ENCODE measurements around the gene NEK11.
"Not testable (repeated sequence)": the region's sequence is repeated elsewhere in the genome, so short reads cannot be mapped to it uniquely, and the experiment has no call there.

The NEK11 gene

DNA sequence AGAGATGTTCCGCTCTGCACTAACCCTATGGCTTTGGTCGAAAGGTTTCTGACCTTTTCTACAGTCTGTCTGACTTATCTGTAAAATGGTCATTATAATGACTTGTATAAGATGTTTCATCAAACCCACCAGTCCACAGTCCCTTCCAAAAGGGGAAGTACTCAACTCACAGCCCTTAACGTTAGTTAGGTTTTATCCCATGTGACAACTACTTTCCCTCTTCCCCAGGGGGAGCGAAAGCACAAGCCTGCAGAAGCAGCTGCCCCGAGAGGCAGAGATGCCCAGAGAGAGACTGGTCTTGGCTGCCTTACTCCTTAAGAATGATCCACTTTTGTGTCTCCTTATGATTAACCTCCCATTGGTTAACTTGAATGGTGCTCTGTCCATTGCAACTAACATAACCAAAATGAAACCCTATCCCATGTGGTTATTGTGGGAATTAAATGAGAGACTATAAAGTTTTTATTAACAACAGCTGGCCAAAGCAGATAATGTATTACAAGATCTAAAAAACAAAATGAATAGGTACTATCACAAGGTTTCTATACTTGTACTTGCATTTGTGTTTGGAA lies 6.5 kb upstream of the NEK11 start:
- H3K36me3 Mint-ChIP-seq (ENCODE audit: insufficient read depth) = peaks cover 40% of the 10 kb centered on the region
- H3K27me3 Mint-ChIP-seq = no peaks in the 10 kb centered on the region
- peak overlapping the region; percentile 30 to 62 for H3K27ac Mint-ChIP-seq
- peaks cover 38 to 48% of the 10 kb centered on the region in 2 donors for H3K4me1 Mint-ChIP-seq (ENCODE audit: low read depth in 2 of 2)
- H3K9me3 Mint-ChIP-seq = no peaks in the 10 kb centered on the region
- no peak for DNase-seq
- no peak for ATAC-seq (replicated peaks)
- peak overlapping the region in 1 of 2 donors; percentile 58 for H3K4me3 Mint-ChIP-seq

DNA sequence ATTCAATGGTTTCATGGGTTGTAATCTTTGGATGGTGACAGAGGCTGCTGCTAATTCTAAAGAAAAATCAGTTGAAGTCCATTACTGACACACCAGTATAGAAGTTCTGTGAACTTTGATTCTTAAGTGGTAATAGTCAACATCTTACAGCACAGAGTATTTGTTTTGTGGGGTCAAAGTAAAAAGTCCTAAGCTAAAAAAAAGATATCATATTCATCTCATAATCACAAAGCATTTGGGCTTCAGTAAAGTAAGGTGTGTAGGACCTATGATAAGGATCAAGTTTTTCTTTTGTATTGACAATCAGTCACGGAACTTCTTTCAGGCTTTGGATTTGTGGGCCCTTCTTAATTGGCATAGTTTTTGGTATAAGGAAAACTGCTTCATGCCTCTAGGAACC lies 1.1 kb upstream of the NEK11 start:
- no peak for ATAC-seq (replicated peaks)
- Mint-ChIP-seq H3K36me3 (ENCODE audit: insufficient read depth) (peaks cover 28% of the 10 kb centered on the region), H3K9me3 (no peaks in the 10 kb centered on the region), H3K27ac (peak overlapping the region; percentile 97 to 99), H3K4me1 (ENCODE audit: low read depth in 2 of 2) (peaks cover 37 to 48% of the 10 kb centered on the region in 2 donors), H3K27me3 (no peaks in the 10 kb centered on the region), H3K4me3 (peak overlapping the region; percentile 87 to 92)
- DNase-seq = no peak

DNA sequence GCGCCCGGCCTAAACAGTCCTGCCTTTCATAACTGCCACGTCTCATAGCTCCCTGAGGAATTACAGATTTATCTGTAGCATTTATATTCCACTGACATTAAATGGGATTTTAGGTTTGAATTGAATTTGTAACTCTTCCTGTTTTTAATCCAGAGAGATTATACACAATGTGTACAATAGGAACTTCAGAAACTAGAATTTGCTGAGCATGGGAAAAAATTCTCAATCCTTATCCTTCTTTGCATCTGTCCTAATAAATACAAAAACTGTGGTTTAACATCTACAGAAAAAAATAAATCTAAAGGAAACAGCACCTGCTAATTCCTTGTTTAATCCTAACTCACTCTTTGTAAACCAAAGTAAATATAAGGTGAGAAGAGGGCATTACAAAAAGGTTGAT lies 2.2 kb downstream of the NEK11 start:
- no peak for DNase-seq
- Mint-ChIP-seq H3K27ac (peak overlapping the region; percentile 35 to 80), H3K36me3 (ENCODE audit: insufficient read depth) (peaks cover 19% of the 10 kb centered on the region), H3K9me3 (no peaks in the 10 kb centered on the region), H3K4me3 (no peak overlapping the region), H3K4me1 (ENCODE audit: low read depth in 2 of 2) (peaks cover 21 to 29% of the 10 kb centered on the region in 2 donors), H3K27me3 (no peaks in the 10 kb centered on the region)
- ATAC-seq (replicated peaks) = no peak

DNA sequence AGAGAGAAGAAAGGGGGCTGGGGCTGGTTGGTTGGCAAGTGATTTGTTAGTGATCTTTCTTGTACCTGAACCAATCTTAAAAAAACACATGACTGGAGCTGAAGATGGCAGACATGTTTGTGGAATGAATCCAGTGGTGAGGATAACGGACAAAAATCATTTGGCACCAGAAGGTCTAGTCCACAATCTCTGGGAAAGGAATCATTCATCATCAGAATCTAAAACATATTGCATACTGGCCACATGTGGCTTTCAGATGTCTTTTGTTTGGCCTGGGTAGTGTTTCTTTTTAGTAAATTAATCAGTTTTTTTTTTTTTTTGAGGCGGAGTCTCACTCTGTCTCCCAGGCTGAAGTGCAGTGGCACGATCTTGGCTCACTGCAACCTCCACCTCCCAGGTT lies 5.0 kb downstream of the NEK11 start:
- Mint-ChIP-seq H3K36me3 (ENCODE audit: insufficient read depth) (peaks cover 11% of the 10 kb centered on the region), H3K4me1 (ENCODE audit: low read depth in 2 of 2) (peaks cover 5 to 8% of the 10 kb centered on the region in 2 donors), H3K9me3 (no peaks in the 10 kb centered on the region), H3K27ac (peak overlapping the region in 1 of 2 donors; percentile 39), H3K4me3 (no peak overlapping the region), H3K27me3 (no peaks in the 10 kb centered on the region)
- DNase-seq (no peak), ATAC-seq (replicated peaks) (no peak)

DNA sequence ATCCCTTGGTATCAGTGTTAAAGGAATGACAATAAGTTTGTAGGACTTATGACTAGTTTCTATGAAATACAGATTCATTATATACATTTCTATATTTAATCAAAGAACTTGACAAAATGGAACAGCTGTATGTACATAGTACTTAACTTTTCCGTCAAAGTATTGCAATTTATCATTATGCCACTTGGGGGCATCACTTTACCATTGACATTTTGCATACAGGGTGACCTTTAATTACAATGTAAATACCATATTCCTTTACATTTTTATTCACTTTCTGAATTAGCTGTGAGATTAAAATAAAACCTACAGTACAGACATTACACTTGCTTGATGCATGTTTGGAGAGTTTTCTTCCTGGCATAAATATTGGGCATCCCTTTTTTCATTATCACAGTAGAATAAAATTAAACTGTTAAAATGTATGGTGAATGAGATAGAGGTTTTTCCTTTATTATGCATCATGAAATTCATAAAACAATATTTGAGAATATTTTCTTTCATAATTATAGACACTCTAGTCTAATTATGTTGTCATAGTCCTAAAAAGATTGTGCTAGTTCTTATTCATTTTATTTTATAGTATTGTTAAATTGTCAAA lies 6.9 kb downstream of the NEK11 start:
- no peaks in the 10 kb centered on the region for H3K9me3 Mint-ChIP-seq
- ATAC-seq (replicated peaks) = peak; percentile 70
- no peaks in the 10 kb centered on the region for H3K27me3 Mint-ChIP-seq
- no peaks in the 10 kb centered on the region for H3K4me1 Mint-ChIP-seq (ENCODE audit: low read depth in 2 of 2)
- peak; percentile 51 to 55 (median 54) for DNase-seq
- H3K27ac Mint-ChIP-seq = no peak overlapping the region
- H3K4me3 Mint-ChIP-seq = no peak overlapping the region
- H3K36me3 Mint-ChIP-seq (ENCODE audit: insufficient read depth) = no peaks in the 10 kb centered on the region

DNA sequence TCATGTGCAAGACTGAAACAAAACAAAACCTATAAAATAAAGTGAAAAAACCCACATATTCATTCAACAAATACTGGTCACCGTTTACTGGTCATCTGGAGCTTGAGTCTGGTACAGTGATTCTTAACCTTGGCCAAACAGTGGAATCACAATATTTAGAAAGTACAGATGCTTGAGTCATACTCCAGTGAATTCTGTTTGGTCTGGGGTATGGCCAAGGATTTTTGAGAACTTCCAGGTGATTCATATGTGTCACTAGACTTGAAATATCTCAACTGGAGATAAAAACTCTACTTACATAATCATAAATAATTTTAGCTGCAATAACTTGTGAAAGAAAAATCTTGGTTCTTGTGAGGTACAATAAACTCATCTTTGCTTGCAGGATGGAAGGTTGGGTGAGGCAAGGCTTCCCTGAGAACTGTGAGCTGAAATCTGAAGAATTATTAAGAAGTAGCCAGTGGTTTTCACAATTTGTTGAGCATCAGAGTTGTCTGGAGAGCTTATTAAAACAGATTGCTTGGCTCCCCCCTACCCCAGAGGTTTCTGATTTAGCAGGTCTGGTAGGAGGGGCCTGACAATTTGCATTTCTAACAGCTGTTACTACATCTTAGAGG lies 9.6 kb downstream of the NEK11 start:
- H3K4me3 Mint-ChIP-seq = no peak overlapping the region
- no peak for DNase-seq

DNA sequence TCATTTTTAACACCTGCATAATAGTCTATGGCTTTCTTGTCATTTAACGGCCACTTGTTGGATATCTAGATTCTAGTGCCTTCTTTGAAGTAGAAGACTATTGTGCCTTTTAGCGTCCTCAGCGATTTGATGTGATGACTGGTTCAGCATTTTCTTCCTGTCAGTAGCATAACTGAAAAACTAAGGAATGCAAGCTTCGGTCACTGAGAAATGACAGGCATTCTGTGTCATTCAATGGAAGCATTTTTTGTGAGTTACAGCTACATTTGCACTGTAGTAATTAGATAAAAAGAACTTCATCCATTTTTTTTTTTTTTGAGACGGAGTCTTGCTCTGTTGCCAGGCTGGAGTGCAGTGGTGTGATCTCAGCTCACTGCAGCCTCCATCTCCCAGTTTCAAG lies 10.3 kb downstream of the NEK11 start:
- H3K27ac Mint-ChIP-seq = peak overlapping the region in 1 of 2 donors; percentile 20
- no peaks in the 10 kb centered on the region for H3K36me3 Mint-ChIP-seq (ENCODE audit: insufficient read depth)

More for the DNA sequence above, 9.6 kb downstream of the NEK11 start:
- H3K27me3 Mint-ChIP-seq = no peaks in the 10 kb centered on the region
- H3K27ac Mint-ChIP-seq = peak overlapping the region; percentile 17 to 20
- H3K9me3 Mint-ChIP-seq = no peaks in the 10 kb centered on the region
- no peak for ATAC-seq (replicated peaks)
- H3K36me3 Mint-ChIP-seq (ENCODE audit: insufficient read depth) = no peaks in the 10 kb centered on the region
- peaks cover 0 to 4% of the 10 kb centered on the region in 2 donors for H3K4me1 Mint-ChIP-seq (ENCODE audit: low read depth in 2 of 2)

DNA sequence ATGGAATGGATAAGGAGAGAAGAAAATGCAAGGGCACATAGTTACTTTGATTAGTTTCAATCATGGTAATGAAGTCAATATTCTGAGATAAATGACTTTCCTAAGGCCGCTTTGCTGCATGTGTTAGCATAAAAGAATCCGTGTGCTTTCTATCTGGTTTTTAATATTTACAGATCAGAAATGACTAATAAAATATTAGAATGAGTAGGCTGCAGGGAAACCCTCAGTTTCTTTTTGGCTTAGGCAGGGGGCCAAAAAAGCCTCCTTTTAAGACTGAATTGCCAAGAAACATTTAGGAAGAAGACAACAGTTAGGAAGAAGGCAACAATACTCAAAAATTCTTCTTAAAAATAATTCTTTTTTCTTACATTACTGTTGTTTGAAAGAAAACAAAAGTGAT lies 11.6 kb downstream of the NEK11 start:
- H3K4me3 Mint-ChIP-seq = no peak overlapping the region
- peaks cover 15 to 18% of the 10 kb centered on the region in 2 donors for H3K4me1 Mint-ChIP-seq (ENCODE audit: low read depth in 2 of 2)
- H3K9me3 Mint-ChIP-seq = peaks cover 2 to 4% of the 10 kb centered on the region in 2 donors
- ATAC-seq (replicated peaks) (no peak), DNase-seq (no peak)
- no peak overlapping the region for H3K27ac Mint-ChIP-seq
- peaks cover 1% of the 10 kb centered on the region for H3K36me3 Mint-ChIP-seq (ENCODE audit: insufficient read depth)
- H3K27me3 Mint-ChIP-seq = no peaks in the 10 kb centered on the region

More for the DNA sequence above, 10.3 kb downstream of the NEK11 start:
- H3K4me3 Mint-ChIP-seq = no peak overlapping the region
- H3K9me3 Mint-ChIP-seq = no peaks in the 10 kb centered on the region
- ATAC-seq (replicated peaks) = no peak
- H3K4me1 Mint-ChIP-seq (ENCODE audit: low read depth in 2 of 2) = peaks cover 4 to 11% of the 10 kb centered on the region in 2 donors
- no peak for DNase-seq
- H3K27me3 Mint-ChIP-seq = no peaks in the 10 kb centered on the region

DNA sequence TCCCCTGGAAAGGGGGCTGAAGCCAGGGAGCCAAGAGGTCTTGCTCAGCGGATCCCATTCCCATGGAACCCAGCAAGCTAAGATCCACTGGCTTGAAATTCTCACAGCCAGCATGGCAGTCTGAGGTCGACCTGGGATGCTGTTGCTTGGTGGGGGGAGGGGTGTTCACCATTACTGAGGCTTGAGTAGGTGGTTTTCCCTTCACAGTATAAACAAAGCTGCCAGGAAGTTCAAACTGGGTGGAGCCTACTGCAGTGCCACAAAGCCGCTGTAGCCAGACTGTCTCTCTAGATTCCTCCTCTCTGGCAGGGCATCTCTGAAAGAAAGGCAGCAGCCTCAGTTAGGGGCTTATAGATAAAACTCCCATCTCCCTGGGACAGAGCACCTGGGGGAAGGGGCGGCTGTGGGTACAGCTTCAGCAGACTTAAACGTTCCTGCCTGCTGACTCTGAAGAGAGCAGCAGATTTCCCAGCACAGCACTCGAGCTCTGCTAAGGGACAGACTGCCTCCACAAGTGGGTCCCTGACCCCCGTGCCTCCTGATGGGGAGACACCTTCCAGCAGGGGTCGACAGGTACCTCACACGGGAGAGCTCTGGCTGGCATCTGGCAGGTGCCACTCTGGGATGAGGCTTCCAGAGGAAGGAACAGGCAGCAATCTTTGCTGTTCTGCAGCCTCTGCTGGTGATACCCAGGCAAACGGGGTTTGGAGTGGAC lies 15.8 kb downstream of the NEK11 start:
- not testable (repeated sequence) for H3K27me3 Mint-ChIP-seq; H3K36me3 Mint-ChIP-seq (ENCODE audit: insufficient read depth)
- peaks cover 16 to 21% of the 10 kb centered on the region in 2 donors for H3K4me1 Mint-ChIP-seq (ENCODE audit: low read depth in 2 of 2)
- ATAC-seq (replicated peaks) (peak; percentile 81), DNase-seq (peak; percentile 20 to 40 (median 26))
- H3K4me3 Mint-ChIP-seq = peak overlapping the region; percentile 59 to 61
- peak overlapping the region; percentile 67 to 93 for H3K27ac Mint-ChIP-seq
- peaks cover 10 to 14% of the 10 kb centered on the region in 2 donors for H3K9me3 Mint-ChIP-seq

DNA sequence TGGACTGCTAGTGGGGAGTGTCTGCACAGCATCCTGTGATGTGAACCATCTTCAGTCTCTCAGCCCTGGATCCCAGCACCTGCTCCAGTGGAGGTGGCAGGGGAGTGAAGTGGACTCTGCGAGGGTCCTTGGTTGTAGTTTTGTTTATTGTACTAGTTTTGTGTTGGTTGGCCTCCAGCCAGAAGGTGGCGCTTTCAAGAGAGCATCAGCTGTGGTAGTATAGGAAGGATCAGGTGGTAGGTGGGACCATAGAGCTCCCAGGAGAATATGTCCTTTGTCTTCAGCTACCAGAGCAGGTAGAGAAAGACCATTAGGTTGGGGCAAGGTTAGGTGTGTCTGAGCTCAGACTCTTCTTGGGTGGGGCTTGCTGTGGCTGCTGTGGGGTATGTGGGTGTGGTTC lies 20.9 kb downstream of the NEK11 start:
- DNase-seq (no peak), ATAC-seq (replicated peaks) (no peak)
- H3K4me1 Mint-ChIP-seq (ENCODE audit: low read depth in 2 of 2) = peaks cover 9 to 11% of the 10 kb centered on the region in 2 donors
- H3K27ac Mint-ChIP-seq = no peak overlapping the region
- no peaks in the 10 kb centered on the region for H3K27me3 Mint-ChIP-seq
- peaks cover 3% of the 10 kb centered on the region for H3K36me3 Mint-ChIP-seq (ENCODE audit: insufficient read depth)
- H3K4me3 Mint-ChIP-seq = no peak overlapping the region
- H3K9me3 Mint-ChIP-seq = peaks cover 10 to 14% of the 10 kb centered on the region in 2 donors

DNA sequence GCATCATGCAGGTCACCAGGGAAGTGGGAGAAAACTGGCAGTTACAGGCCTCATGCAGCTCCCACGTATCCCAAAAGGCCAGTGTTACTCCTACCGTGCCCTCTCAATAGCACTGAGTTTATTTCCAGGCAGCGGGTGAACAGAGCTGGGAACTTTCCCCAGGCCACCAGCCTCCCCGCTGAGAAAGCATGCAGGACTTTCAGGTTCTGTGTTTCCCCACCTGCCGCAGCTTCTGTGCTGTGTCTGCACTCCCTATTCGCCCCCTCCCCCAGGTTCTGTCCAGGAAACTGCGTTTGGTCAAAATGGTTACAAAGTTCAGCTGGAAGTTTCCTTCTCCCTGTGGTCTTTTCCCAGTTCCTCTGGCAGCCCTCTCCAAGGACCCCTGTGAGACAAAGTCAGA lies 21.4 kb downstream of the NEK11 start:
- Mint-ChIP-seq H3K36me3 (ENCODE audit: insufficient read depth) (peaks cover 3% of the 10 kb centered on the region), H3K9me3 (peaks cover 10 to 14% of the 10 kb centered on the region in 2 donors), H3K4me1 (ENCODE audit: low read depth in 2 of 2) (peaks cover 5 to 6% of the 10 kb centered on the region in 2 donors), H3K27ac (no peak overlapping the region), H3K4me3 (no peak overlapping the region), H3K27me3 (no peaks in the 10 kb centered on the region)
- ATAC-seq (replicated peaks) (no peak), DNase-seq (no peak)

DNA sequence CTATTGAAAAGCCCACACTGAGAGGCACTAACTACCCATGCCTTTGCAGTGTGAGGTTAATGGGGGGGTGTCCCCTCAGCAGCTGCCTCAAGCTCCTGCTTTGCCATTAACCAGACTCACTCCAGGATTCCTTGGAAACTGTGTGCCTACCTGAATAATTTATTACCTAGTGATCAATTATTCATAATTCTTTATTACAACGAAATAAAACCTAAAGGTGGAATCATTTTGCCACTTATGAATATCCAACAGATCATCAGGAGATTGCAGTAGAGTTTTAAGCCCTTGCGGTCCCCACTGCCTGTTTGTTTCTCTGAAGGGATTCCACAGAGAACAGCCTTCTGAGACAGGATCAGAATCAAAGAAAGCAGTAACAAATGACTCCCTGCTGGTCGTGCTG lies 23.3 kb downstream of the NEK11 start:
- ATAC-seq (replicated peaks) = no peak
- Mint-ChIP-seq H3K27me3 (no peaks in the 10 kb centered on the region), H3K4me3 (no peak overlapping the region), H3K36me3 (ENCODE audit: insufficient read depth) (no peaks in the 10 kb centered on the region), H3K4me1 (ENCODE audit: low read depth in 2 of 2) (peaks cover 0 to 3% of the 10 kb centered on the region in 2 donors), H3K9me3 (peaks cover under 1 to 2% of the 10 kb centered on the region in 2 donors), H3K27ac (no peak overlapping the region)
- DNase-seq = no peak

DNA sequence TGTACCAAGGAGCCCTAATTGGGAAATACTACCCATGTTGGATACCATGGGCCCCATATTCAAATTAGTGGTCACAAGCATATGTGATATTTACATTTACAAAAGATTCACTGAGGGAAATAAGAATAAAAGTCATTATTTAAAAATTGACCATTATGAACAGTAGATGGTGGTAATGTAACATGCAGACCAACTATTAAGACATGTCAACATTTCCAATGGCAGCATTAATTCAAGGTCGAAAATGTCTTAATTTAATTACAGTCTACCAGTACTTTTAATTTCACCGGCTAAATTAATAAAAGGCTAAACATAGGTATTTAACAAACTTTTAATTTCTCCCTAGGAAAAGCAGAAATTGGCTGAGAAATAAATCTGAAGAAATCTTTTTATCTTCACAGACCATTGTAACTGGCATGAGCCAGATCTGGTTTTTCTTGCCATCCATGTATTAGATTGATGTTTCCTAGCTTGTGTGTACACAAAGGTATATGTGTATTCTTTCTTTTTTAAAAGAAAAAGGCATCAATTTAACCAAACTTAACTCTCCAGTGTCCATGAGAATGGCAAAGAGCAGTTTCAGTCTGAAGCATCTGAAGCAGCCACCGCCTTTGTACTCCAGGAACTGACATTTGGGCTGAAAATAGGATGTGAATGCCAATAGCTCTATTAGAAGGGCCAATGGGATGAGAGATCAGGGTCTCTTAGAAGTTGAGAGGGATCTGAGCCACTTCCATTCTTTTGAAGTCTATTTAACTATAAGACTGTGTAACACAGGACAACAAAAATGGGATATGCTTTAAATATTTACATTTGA lies 26.6 kb downstream of the NEK11 start:
- ATAC-seq (replicated peaks) (no peak), DNase-seq (no peak)
- no peaks in the 10 kb centered on the region for H3K27me3 Mint-ChIP-seq
- no peak overlapping the region for H3K4me3 Mint-ChIP-seq
- no peaks in the 10 kb centered on the region for H3K9me3 Mint-ChIP-seq
- H3K27ac Mint-ChIP-seq = no peak overlapping the region
- no peaks in the 10 kb centered on the region for H3K36me3 Mint-ChIP-seq (ENCODE audit: insufficient read depth)
- H3K4me1 Mint-ChIP-seq (ENCODE audit: low read depth in 2 of 2) = no peaks in the 10 kb centered on the region

All from effector memory CD8-positive, alpha-beta T cell (primary cell).